H1 (cell line): Measurements from ENCODE around the gene UBE2D2. TPM values are rescaled to one million over a fixed set of nuclear protein-coding genes. Genes with fewer than 3 reads are reported as not detected.

Experiments
- CTCF ChIA-PET: fragments of 300-600 bp; sonication (Branson Sonifier 250); formaldehyde crosslinking; loops from one replicate; lab custom pipeline; 2021; ENCODE audit not compliant: partially characterized antibody; lab: Charles Lee
- POLR2A ChIA-PET: fragments of 300-600 bp; sonication (Branson Sonifier 250); formaldehyde crosslinking; loops from one replicate; lab custom pipeline; 2021; ENCODE audit warnings: inconsistent platforms; ENCODE audit not compliant: partially characterized antibody; lab: Charles Lee
- DNase-seq, 2 experiments: peaks; one replicate each; pipeline versions ENCODE4 v3.0.0 to v3.0.0-alpha.2; 2010 to 2022; ENCODE audit warnings: low spot score in 2 of 2, low read depth in 1 of 2, mixed read lengths in 1 of 2
- FAIRE-seq: peaks from 2 replicates; lab custom pipeline; 2011; peaks lifted over from hg19 to GRCh38; lab: Jason Lieb, UNC
- H2AFZ ChIP-seq: 2 replicates; pipeline ENCODE4 v1.8.1; 2012; ENCODE audit warnings: low read length, inconsistent platforms
- H2AK5ac ChIP-seq: 2 replicates; pipeline ENCODE4 v1.6.1; 2013; ENCODE audit warnings: low read depth, low read length
- H2BK120ac ChIP-seq: replicated peaks from 2 replicates; pipeline ENCODE3; 2013; ENCODE audit warnings: low read depth, low read length, inconsistent platforms
- H2BK12ac ChIP-seq: 2 replicates; pipeline ENCODE4 v1.6.1; 2013; ENCODE audit warnings: low read depth, low read length
- H2BK15ac ChIP-seq: 2 replicates; pipeline ENCODE4 v1.6.1; 2013; ENCODE audit warnings: low read length
- H2BK20ac ChIP-seq: 2 replicates; pipeline ENCODE4 v1.6.1; 2013; ENCODE audit warnings: low read length
- H2BK5ac ChIP-seq: 2 replicates; pipeline ENCODE4 v1.6.1; 2013; ENCODE audit warnings: low read depth, low read length
- H3K14ac ChIP-seq: 2 replicates; pipeline ENCODE4 v1.6.1; 2013; ENCODE audit warnings: inconsistent platforms; ENCODE audit not compliant: insufficient read length
- H3K18ac ChIP-seq: 2 replicates; pipeline ENCODE4 v1.6.1; 2013; ENCODE audit warnings: low read length; ENCODE audit errors: extremely low read depth
- H3K23ac ChIP-seq: 2 replicates; pipeline ENCODE4 v1.6.1; 2013; ENCODE audit warnings: inconsistent platforms; ENCODE audit not compliant: insufficient read length
- H3K23me2 ChIP-seq: 2 replicates; pipeline ENCODE4 v1.6.1; 2013; ENCODE audit warnings: low read depth, low read length
- H3K27ac ChIP-seq: 2 replicates; pipeline ENCODE4 v1.6.1; 2011; ENCODE audit warnings: low read depth, low read length, inconsistent platforms
- H3K27me3 ChIP-seq, 4 experiments: replicated peaks in 1 of 4; 1 replicate in 1 of 4; 2 replicates in 3 of 4; pipeline versions ENCODE4 v1.6.1 to v1.8.1; 2011 to 2013; ENCODE audit warnings: low read length in 3 of 4, mild to moderate bottlenecking in 3 of 4, inconsistent platforms in 2 of 4, mixed read lengths in 2 of 4, moderate library complexity in 1 of 4; ENCODE audit not compliant: control insufficient read depth in 3 of 4, insufficient read depth in 3 of 4; ENCODE audit errors: extremely low read depth in 1 of 4
- H3K36me3 ChIP-seq, 4 experiments: 2 replicates each; pipeline versions ENCODE4 v1.6.1 to v1.8.1; 2011 to 2013; ENCODE audit warnings: mild to moderate bottlenecking in 4 of 4, low read length in 3 of 4, moderate library complexity in 2 of 4, control low read depth in 1 of 4, inconsistent platforms in 1 of 4; ENCODE audit not compliant: insufficient read depth in 4 of 4, control insufficient read depth in 2 of 4
- H3K4ac ChIP-seq: replicated peaks from 2 replicates; pipeline ENCODE3; 2013; ENCODE audit warnings: low read length, low read depth, mixed read lengths, inconsistent platforms; ENCODE audit not compliant: insufficient read length
- H3K4me1 ChIP-seq, 4 experiments: replicated peaks in 1 of 4; 1 replicate in 1 of 4; 2 replicates in 3 of 4; pipeline versions ENCODE4 v1.6.1 to v1.8.1; 2011 to 2013; ENCODE audit warnings: low read length in 3 of 4, inconsistent platforms in 2 of 4, mixed read lengths in 1 of 4; ENCODE audit not compliant: insufficient read depth in 4 of 4, control insufficient read depth in 3 of 4
- H3K4me2 ChIP-seq, 2 experiments: 2 replicates each; pipeline versions ENCODE4 v1.6.1 to v1.8.1; 2011 to 2013; ENCODE audit warnings: low read depth in 2 of 2, low read length in 2 of 2, control low read depth in 1 of 2, inconsistent platforms in 1 of 2, mild to moderate bottlenecking in 1 of 2; ENCODE audit not compliant: insufficient read depth in 1 of 2
- H3K4me3 ChIP-seq, 4 experiments: fragments of 200-600, 300-600 bp in 1 of 4; sonication (generic), shearing (Covaris generic), sonication (Bioruptor Twin) in 1 of 4; 2 replicates each; pipeline versions ENCODE4 v1.5.1 to v1.8.1; 2011 to 2016; ENCODE audit warnings: low read length in 4 of 4, low read depth in 3 of 4, control low read depth in 2 of 4, inconsistent platforms in 2 of 4, mild to moderate bottlenecking in 2 of 4, mixed read lengths in 1 of 4, moderate library complexity in 1 of 4; ENCODE audit not compliant: insufficient read depth in 2 of 4; ENCODE audit errors: extremely low read depth in 1 of 4
- H3K56ac ChIP-seq: replicated peaks from 2 replicates; pipeline ENCODE3; 2013; ENCODE audit warnings: low read depth, mild to moderate bottlenecking, mixed read lengths, low read length, inconsistent platforms; ENCODE audit not compliant: insufficient read length
- H3K79me1 ChIP-seq: 2 replicates; pipeline ENCODE4 v1.6.1; 2013; ENCODE audit warnings: low read depth, low read length, control low read depth
- H3K79me2 ChIP-seq, 2 experiments: 2 replicates each; pipeline versions ENCODE4 v1.6.1 to v1.8.1; 2012 to 2013; ENCODE audit warnings: low read length in 2 of 2, mild to moderate bottlenecking in 2 of 2, inconsistent platforms in 1 of 2; ENCODE audit not compliant: insufficient read depth in 2 of 2, control insufficient read depth in 1 of 2
- H3K9ac ChIP-seq, 4 experiments: replicated peaks in 1 of 4; 1 replicate in 1 of 4; 2 replicates in 3 of 4; pipeline versions ENCODE4 v1.6.1 to v1.8.1; 2011 to 2013; ENCODE audit warnings: low read depth in 3 of 4, low read length in 3 of 4, control low read depth in 2 of 4, mild to moderate bottlenecking in 2 of 4, moderate library complexity in 2 of 4, inconsistent platforms in 1 of 4; ENCODE audit errors: extremely low read depth in 1 of 4
- H3K9me3 ChIP-seq, 2 experiments: 2 replicates each; pipeline versions ENCODE4 v1.6.1 to v1.8.1; 2012 to 2013; ENCODE audit warnings: mild to moderate bottlenecking in 2 of 2, moderate library complexity in 2 of 2, control low read depth in 1 of 2, inconsistent platforms in 1 of 2, low read depth in 1 of 2, low read length in 1 of 2, mixed read lengths in 1 of 2; ENCODE audit not compliant: insufficient read depth in 2 of 2
- H4K20me1 ChIP-seq, 2 experiments: replicated peaks in 1 of 2; 2 replicates each; pipeline versions ENCODE3 to v1.8.1; 2011 to 2013; ENCODE audit warnings: inconsistent platforms in 2 of 2, low read length in 2 of 2, mild to moderate bottlenecking in 1 of 2; ENCODE audit not compliant: insufficient read depth in 2 of 2, control insufficient read depth in 1 of 2
- H4K5ac ChIP-seq: 2 replicates; pipeline ENCODE4 v1.6.1; 2013; ENCODE audit warnings: low read length, low read depth, mixed read lengths, inconsistent platforms; ENCODE audit not compliant: insufficient read length
- H4K8ac ChIP-seq: 2 replicates; pipeline ENCODE4 v1.8.0; 2013; ENCODE audit warnings: mild to moderate bottlenecking, moderate library complexity, low read length, inconsistent platforms; ENCODE audit not compliant: insufficient read depth; ENCODE audit errors: extremely low read depth
- H4K91ac ChIP-seq: replicated peaks from 2 replicates; pipeline ENCODE3; 2013; ENCODE audit warnings: low read length, mixed read lengths, inconsistent platforms; ENCODE audit not compliant: insufficient read length
- E2F6 ChIP-seq: IDR thresholded peaks from 2 replicates; pipeline ENCODE4 v1.6.1; 2012; ENCODE audit warnings: inconsistent platforms
- TCF12 ChIP-seq: IDR thresholded peaks from 2 replicates; pipeline ENCODE4 v1.6.1; 2011; ENCODE audit warnings: low read depth, mild to moderate bottlenecking, low read length
- TEAD4 ChIP-seq: IDR thresholded peaks from 2 replicates; pipeline ENCODE4 v1.6.1; 2012; ENCODE audit warnings: low read depth, low read length, inconsistent platforms, mixed read lengths
- WGBS, 2 experiments: shearing (Covaris generic) in 1 of 2; methylation state at CpG; one replicate each; pipeline versions ENCODE4 v1.1.6 to v1.1.7; 2013 to 2015; ENCODE audit warnings: low lambda C conversion rate in 2 of 2, mixed read lengths in 2 of 2, inconsistent platforms in 1 of 2, low coverage in 1 of 2, missing lambda C conversion rate in 1 of 2; ENCODE audit not compliant: insufficient replicate concordance in 2 of 2, insufficient coverage in 1 of 2, insufficient read length in 1 of 2; ENCODE audit errors: extremely low coverage in 1 of 2, missing lambda C conversion rate in 1 of 2; 5-methylcytosine and 5-hydroxymethylcytosine counted together
- polyA plus RNA-seq, 7 experiments: library from polyadenylated mRNA; depleted of rRNA in 3 of 7; stranded (reverse) in 5 of 7; unstranded in 2 of 7; fragments of >200 nt in 5 of 7; fragments of 200-250 nt in 2 of 7; gene quantifications; 1 replicate in 5 of 7; 2 replicates in 1 of 7; 4 replicates in 1 of 7; pipeline versions ENCODE4 v1.2.1 to v1.2.3, GENCODE V29; 2011 to 2013; ENCODE audit warnings: missing spikeins in 2 of 7, mixed read lengths in 2 of 7
- total RNA-seq: library from RNA; stranded (reverse); fragmentation: NEBNext Ultra II Directional; extraction: Animal tissue kit (Norgen Biotek cat#: 25700); gene quantifications from 2 replicates; pipeline ENCODE4 v1.2.1, GENCODE V29; 2021
- TF ChIP-seq, protein P1 (sequence below): IDR thresholded peaks from 2 replicates; pipeline ENCODE4 v1.6.1; 2012; ENCODE audit warnings: low read length, inconsistent platforms
- TF ChIP-seq, protein P2 (sequence below): IDR thresholded peaks from 2 replicates; pipeline ENCODE4 v1.6.1; 2011; ENCODE audit warnings: low read length, improper control_type of control experiment

Gene UBE2D2
- total and polyA plus RNA-seq, 2 of the 8 experiments (the other 6 are each of a cell fraction or from before 2014, with no cell fraction given), result 66.9 to 203 TPM

DNA sequence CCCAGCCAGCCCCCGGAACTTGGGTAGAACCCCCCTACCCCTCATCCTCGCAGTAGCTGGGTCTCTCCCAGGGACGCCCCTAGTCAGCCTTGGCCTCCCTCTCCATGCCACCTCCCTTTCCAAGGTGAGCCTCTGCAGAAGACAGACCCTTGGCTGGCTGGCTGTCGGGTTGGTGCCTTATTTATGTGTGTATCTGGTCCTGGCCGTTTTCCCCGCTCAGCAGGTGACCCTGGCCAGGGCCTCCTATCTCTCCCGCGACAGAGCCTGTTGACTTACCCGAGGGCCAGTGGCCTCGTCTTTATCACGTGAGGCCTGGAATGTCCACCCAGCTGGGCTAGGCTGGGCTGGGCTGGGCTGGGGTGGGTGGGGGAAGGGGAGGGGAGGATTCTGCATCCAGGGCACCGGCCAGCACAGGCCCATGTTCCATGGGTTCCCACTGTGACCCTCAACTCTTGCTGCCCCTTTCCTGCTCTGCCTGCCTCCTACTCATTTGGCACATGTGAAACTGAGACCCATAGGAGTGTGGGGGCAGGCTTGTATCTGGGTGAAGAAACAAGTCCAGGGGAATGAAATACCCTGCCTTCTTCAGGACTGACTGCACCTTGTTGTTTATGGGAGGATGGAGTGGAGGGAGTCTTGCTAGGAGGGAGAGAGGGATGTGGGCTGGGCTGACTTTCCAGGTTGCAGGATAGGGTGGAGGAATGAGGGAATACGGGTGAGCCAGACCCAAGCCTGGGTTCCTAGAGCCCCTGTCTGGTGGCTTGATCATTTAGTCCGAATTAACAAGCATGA is 90.1 kb downstream of the UBE2D2 start:
- Histone ChIP-seq H3K23me2 (peaks cover 24% of the 10 kb centered on the region), H3K14ac (no peak overlapping the region), H3K27ac (peak overlapping the region; percentile 45; the same call in 1 of the 2 replicates)

More for the DNA sequence above, 90.1 kb downstream of the UBE2D2 start:
- H2BK20ac ChIP-seq, result peak overlapping the region; percentile 88
- H3K9me3 ChIP-seq, result no peaks in the 10 kb centered on the region
- peak overlapping the region; percentile 91 to 97 for H3K4me2 ChIP-seq
- H3K56ac ChIP-seq, result no peak overlapping the region
- H4K8ac ChIP-seq, result no peak overlapping the region
- H3K9ac ChIP-seq, result peak overlapping the region in 3 of 4 experiments; percentile 38 to 53 (median 49); a peak in 6 of 7 replicates
- H3K79me2 ChIP-seq, result peaks cover 37 to 70% of the 10 kb centered on the region in 2 experiments
- no peaks in the 10 kb centered on the region for H3K36me3 ChIP-seq
- H3K4me1 ChIP-seq, result peaks cover 20 to 58% (median 54%) of the 10 kb centered on the region in 4 experiments
- peak overlapping the region; percentile 97; the same call in 1 of the 2 replicates for H2BK15ac ChIP-seq
- peak overlapping the region; percentile 81; the same call in 1 of the 2 replicates for H2BK5ac ChIP-seq
- no peak for DNase-seq
- H2BK120ac ChIP-seq, result peak overlapping the region; percentile 27
- peaks cover 3 to 12% (median 7%) of the 10 kb centered on the region in 4 experiments; a peak in 6 of 7 replicates for H3K27me3 ChIP-seq
- peak overlapping the region; percentile 51 for H2BK12ac ChIP-seq
- H3K79me1 ChIP-seq, result peaks cover 35% of the 10 kb centered on the region
- H3K23ac ChIP-seq, result no peak overlapping the region
- FAIRE-seq, result no peak
- TF ChIP-seq, protein P1, sequence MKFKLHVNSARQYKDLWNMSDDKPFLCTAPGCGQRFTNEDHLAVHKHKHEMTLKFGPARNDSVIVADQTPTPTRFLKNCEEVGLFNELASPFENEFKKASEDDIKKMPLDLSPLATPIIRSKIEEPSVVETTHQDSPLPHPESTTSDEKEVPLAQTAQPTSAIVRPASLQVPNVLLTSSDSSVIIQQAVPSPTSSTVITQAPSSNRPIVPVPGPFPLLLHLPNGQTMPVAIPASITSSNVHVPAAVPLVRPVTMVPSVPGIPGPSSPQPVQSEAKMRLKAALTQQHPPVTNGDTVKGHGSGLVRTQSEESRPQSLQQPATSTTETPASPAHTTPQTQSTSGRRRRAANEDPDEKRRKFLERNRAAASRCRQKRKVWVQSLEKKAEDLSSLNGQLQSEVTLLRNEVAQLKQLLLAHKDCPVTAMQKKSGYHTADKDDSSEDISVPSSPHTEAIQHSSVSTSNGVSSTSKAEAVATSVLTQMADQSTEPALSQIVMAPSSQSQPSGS, result 0 out of 2 replicates have a peak, but pooled peaks have one; percentile 58
- TF ChIP-seq TCF12 (0 out of 2 replicates have a peak, but pooled peaks have one; percentile 29), E2F6 (no peak), TEAD4 (peak; percentile 78; the same call in 1 of the 2 replicates)
- TF ChIP-seq, protein P2, sequence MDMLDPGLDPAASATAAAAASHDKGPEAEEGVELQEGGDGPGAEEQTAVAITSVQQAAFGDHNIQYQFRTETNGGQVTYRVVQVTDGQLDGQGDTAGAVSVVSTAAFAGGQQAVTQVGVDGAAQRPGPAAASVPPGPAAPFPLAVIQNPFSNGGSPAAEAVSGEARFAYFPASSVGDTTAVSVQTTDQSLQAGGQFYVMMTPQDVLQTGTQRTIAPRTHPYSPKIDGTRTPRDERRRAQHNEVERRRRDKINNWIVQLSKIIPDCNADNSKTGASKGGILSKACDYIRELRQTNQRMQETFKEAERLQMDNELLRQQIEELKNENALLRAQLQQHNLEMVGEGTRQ, result peak; percentile 49
- TF ChIP-seq, all 59 proteins: peak for 4
- Histone ChIP-seq H4K5ac (peak overlapping the region; percentile 3), H3K4ac (peak overlapping the region; percentile 0), H2AFZ (no peak overlapping the region), H4K20me1 (peaks cover 31 to 38% of the 10 kb centered on the region in 2 experiments), H2AK5ac (no peak overlapping the region; the same call in 1 of the 2 replicates), H4K91ac (peak overlapping the region; percentile 13), H3K4me3 (peak overlapping the region; percentile 81 to 91 (median 90)), H3K18ac (peak overlapping the region; percentile 93)
- CTCF ChIA-PET, result interaction anchor here (0.6 to 14.5 kb wide), 17 partner anchors 9 to 318 kb away, joined by 3 to 224 read pairs (median 5); no protein-coding TSS in a partner anchor
- POLR2A ChIA-PET, result interaction anchor here (0.6 to 14.7 kb wide), 21 partner anchors 9 to 899 kb away, joined by 3 to 212 read pairs (median 4); no protein-coding TSS in a partner anchor
- 7% methylated on average over 12 of the region's 14 CpGs; no CpG with 5 or more reads in 1 of the 2 experiments for WGBS, 2 experiments
